ACHN (cell line): ENCODE measurements around the gene ATP1A2.

ENCODE experiments used
- DNase-seq: peaks from one replicate; pipeline ENCODE4 v3.0.0-alpha.2; 2015
- in situ Hi-C: cut with HindIII; loops from 2 replicates; pipeline ENCODE4 v1.10.0; 2017; ENCODE audit warnings: low sequenced_read_pairs, low pct_ligation_motif_present, low pct_unique_long_range_greater_than_20kb

Gene ATP1A2

DNA sequence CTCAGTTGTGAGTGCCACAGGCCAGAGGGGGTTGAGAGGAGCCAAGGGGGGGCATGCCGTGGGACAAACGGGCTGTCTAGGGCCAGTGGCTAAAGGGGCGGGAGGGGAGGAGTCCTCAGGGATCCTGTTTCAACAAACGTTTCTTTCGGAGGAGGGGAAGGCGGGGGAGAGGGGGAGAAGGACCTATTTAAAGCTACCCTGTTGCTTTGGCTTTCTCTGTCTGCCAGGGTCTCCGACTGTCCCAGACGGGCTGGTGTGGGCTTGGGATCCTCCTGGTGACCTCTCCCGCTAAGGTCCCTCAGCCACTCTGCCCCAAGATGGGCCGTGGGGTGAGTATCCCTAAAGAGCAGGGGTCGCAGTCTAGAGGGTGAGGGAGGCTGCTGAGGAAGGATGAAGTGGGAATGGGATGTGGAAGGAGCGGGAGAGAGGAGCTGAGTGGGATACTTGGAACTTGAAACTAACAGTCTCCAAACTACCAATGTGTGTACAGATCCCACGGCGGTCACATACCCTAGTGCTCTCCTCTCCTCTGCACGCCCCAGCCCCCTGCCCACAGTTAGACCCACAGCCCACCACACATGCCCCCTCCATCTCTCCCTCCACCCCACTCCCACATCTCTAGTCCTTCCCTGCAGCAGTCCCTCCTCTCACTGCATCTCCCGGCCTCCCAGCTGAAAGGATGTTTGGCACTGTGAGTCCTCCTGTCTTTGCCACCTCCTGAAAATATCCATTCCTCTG is at the start of gene ATP1A2:
Gene ATP1A2 (plus strand): TSS at position 215 of the 738 bp plus-strand sequence. CDS start 103 bp downstream, at position 318.
- in situ Hi-C loops: no loop called here
- no peak for DNase-seq

DNA sequence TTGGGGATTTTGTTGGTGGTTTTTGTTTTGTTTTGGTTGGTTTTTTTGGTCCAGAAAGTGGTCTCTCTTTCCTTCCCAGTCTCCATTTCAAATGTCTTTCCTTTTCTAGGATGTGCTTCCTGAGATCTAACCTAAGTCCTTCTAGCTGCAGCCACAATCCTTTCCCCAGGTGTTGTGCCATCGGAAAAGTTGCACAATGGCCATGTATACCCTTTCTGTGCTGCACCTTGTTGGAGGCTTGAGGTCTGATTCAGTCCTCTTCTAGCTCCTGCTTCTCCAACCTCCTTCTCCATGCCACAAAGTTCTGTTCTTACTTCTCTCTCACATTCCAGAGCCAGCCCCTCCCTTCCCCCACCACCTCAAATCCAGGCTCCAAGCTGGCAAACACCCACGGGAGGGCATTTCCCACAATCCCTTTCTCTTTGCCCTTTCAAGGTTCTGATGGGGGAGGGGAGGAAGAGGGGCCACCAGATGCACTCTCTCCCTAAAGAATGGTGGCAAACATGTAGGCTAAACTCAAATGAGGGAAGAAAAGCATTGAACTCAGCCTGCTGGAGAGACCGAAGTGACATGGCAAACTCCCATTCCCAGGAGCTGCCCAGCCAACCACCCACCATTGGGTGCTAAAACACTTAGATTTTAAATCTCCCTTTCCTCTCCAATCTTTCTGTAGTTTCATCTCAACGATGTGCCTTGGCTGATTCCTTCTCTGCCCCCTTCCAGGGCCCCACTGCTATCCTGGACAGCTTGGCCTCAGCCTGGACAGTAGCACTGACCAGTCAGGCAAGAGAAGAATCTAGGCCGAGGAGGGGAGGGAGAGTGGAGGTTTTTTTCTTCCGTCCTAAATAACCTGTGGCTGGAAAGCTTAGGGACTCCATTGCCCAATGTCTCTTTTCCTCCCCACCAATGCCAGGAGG is 48.5 kb upstream of the ATP1A2 start:
- in situ Hi-C loops: no loop called here
- DNase-seq: no peak

GRCh38 chr1:160068225-160068624 is 47.3 kb upstream of the ATP1A2 start:
- in situ Hi-C loops: no loop called here
- DNase-seq: no peak

GRCh38 chr1:160069460-160070231 is 45.9 kb upstream of the ATP1A2 start, which contains the start of gene KCNJ10:
TSS of gene KCNJ10 (minus strand) at chr1:160070160. CDS start at chr1:160042532, 27,628 bp downstream.
- no peak for DNase-seq
- in situ Hi-C loops: no loop called here

DNA sequence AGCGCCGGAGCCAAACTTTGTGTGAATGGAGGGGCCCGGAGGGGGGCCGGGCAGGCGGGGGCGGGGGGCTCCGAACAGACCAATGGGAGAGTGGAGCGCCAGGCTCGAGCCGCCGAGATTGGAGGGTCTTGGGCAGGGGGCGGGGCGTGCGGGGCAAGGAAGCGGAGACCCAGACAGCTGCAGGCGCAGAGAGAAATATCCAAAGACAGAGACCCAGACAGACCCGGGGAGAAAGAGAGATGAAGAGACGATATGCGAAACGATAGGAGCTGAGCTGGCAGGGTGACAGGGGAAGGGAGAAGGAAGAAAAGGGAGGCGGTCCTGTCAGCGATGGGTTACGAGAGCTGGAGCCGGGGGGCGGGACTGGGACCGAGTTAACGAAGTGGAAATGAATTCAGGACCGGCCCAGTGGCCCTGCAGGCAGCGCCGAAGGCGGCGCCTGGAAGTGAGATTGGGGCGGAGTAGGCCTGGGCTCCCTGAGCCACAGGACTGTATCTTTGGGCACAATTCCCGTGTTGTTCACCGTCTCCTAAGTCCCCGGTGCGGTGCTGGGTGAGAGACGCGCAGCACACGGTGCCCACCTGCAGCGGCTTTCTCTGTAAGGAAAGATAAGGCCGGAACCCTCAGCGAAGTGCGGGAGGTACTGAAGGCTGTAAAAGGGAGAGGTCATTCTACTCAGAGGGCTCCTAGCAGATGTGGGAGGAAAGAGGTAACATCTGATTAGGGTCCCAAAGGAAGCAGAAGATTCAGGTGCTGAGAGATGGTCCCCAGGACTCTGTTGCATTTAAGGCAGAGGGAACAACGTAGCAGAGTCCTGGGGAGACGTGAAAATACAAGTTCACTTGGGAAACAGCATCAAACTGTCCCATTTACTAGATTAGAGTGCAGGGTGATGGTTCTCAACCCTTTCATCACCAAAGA is 45.1 kb upstream of the ATP1A2 start:
- DNase-seq: peak; percentile 72
- in situ Hi-C loops: no loop called here

DNA sequence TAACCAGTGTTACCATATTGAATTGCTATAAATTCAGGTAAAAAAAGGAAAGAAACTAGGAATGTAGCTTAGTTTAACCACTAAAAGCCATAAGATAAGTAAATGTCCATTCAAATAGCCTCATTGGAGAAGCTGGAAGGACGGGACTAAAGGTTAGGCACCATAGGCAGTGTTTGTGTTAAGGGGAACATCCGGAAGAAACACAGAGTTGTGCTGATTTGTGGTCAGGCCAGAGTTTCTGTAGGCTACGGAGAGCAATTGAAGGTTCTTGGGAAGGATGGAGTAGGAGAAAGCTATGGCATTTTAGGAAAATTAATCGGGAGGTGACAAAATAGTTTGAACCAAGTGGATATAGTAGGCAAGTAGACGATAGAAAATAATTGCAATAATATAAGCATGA is 44.3 kb upstream of the ATP1A2 start:
- in situ Hi-C loops: no loop called here
- DNase-seq: no peak

DNA sequence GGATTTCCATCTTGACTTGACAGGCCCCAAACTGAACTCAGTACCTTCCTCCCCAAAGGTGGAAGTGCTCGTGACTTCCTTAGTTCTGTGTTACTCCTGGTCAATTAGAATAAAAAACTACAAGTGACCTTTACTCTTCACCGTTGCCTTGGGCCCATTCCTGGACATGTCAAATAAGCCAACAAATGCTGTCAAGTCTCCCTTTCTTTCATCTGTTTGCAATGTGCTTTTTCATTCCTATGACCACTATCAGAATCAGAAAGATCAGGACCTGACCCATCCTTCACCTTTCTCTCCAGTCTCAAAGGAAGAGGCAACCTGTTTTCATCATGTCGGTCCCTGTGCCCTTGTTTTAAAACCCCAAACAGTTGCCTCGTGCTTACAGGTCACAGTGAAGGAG is 40.7 kb upstream of the ATP1A2 start:
- in situ Hi-C loops: no loop called here

GRCh38 chr1:160075836-160076235 is 39.7 kb upstream of the ATP1A2 start:
- in situ Hi-C loops: no loop called here
- no peak for DNase-seq

More for the DNA sequence above, 40.7 kb upstream of the ATP1A2 start:
- DNase-seq: no peak

DNA sequence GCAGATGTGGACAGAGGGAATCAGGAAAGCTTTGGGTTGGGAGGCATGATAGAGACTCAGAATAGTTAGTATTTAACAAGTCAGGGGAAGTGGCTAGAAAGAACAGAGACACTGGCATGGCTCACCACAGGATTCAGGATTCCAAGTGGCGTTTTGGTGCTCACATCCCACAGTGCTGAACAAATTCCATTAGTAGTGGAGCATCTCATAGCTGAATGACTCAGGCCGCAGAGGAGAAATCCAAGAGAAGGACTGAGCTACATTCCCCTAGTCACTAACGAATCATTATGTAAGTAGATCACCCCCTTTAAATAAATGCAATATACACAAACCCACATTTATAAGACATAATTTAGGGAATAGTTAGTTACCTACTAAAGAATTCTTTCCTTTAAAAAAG is 39.3 kb upstream of the ATP1A2 start:
- DNase-seq: no peak
- in situ Hi-C loops: no loop called here

DNA sequence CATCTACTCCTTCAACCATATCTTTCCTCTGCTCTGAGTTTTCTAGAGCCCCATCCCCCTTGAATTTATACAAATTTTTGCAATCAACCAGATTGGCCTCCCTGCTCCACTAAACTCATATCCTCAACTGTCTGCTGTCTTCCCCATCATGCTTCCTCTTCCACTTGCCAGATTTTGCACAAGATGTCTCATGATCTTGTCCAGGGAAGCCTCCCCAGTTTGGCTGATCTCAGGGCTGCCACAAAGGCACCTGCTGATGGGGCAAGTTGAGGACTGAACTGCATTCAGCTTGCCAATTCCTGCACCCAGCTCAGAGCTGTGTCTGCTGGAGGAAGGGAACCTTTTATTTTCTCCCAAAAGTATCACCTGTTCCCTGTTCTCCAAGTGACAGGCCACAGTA is 38.1 kb upstream of the ATP1A2 start:
- in situ Hi-C loops: no loop called here
- no peak for DNase-seq

GRCh38 chr1:160078512-160079195 is 36.9 kb upstream of the ATP1A2 start:
- peak; percentile 44 for DNase-seq

DNA sequence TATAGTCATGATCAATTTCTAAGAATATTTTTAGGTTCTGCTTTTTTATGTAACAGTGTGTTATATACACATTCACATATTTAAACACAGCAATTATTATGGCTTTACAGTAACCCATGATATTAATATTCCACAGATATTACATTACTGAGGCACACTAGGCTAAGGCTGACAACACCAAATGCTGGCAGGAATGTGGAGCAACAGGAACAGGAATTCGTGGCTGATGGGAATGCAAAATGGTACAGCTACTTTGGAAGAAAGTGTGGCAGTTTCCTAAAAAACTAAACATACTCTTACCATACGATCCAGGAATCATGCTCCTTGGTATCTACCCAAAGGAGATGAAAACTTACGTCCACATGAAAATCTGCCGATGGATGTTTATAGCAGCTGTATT is 36.1 kb upstream of the ATP1A2 start:
- DNase-seq: no peak
- in situ Hi-C loops: no loop called here

More at GRCh38 chr1:160078512-160079195, 36.9 kb upstream of the ATP1A2 start:
- in situ Hi-C loops: no loop called here

DNA sequence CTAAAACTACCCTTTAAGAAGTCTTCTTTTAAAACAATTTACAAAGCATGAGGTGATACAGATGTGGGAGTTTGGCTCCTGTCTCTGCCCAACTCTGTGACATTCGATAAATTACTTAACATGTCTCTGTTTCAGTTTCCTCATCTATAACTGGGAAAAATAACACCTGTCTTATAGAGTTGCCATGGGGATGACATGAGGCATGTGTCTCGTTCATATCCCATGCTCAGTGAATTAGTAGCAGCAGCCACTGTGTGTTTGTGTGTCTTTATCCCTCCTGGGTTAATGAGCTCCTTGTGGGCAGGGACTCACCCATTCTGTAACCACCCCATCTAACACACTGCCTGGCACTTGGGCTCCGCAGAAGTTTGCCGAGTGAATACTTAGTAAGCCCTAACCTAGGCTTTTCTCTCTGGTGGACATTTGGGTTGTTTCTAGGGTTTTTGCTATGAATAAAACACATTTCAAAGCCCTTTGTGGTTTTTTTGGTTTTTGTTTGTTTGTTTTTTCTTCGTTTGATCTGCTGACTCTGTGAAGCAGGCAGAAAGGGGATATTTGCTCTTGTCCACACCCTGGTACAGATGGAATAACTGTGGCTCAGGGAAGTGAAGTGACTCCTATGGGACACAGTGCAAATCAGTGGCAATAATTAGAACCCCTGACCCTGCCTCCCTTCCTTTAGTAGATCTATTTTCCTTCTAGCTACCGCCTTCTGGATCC is 35.0 kb upstream of the ATP1A2 start:
- no peak for DNase-seq
- in situ Hi-C loops: no loop called here

- in situ Hi-C loops: no loop called here
- DNase-seq: no peak
Observed at GRCh38 chr1:160081261-160081936, 34.2 kb upstream of the ATP1A2 start, which contains the start of gene KCNJ9. TSS of gene KCNJ9 (plus strand) at chr1:160081538. CDS start at chr1:160084031, 2,493 bp downstream.

DNA sequence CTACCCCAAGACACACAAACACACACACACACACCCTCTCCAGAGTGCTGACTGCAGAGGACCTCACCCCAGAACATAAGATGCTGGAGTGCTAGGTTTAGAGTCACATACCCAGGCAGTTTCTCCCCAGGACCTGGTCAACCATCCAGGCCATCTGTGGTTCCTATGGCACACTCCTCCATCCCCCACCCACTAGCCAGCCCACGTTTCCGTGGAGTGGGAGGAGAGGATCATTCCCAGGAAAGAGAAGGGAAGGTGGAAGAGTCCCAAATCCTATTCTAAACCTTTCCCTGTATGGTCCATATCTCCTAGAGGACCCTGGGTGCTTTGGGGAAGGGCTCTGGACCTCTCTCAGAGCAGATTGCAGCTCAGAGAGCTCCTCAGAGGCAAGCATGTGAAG is 33.1 kb upstream of the ATP1A2 start:
- no peak for DNase-seq
- in situ Hi-C loops: no loop called here

- no peak for DNase-seq
- in situ Hi-C loops: no loop called here
Observed at GRCh38 chr1:160082926-160083325, 32.6 kb upstream of the ATP1A2 start.
